Fibroblast of lung (primary cell): Measurements from ENCODE around the gene ENTR1.

Experiments used
- CTCF ChIP-seq, 2 donors: IDR thresholded peaks in 1 of 2; conservative IDR thresholded peaks in 1 of 2; 1 replicate in 1 of 2; 2 replicates in 1 of 2; pipeline ENCODE4 v1.5.1; 2011 to 2012; ENCODE audit warnings: low read length in 2 of 2, control low read depth in 1 of 2, inconsistent platforms in 1 of 2, low read depth in 1 of 2, mild to moderate bottlenecking in 1 of 2
- EZH2 ChIP-seq: IDR thresholded peaks from 2 replicates; pipeline ENCODE4 v1.5.1; 2012; ENCODE audit warnings: low read length, control low read depth, mild to moderate bottlenecking; ENCODE audit errors: missing control alignments

GRCh38 chr9:136355616-136356557 is 54.5 kb downstream of the ENTR1 start:
- TF ChIP-seq CTCF (conservative IDR thresholded peaks at IDR 0.05 in 1 of 2, IDR thresholded peaks at IDR 0.05 in 1 of 2; ENCODE audit: low read depth in 1 of 2, low read length in 2 of 2) (no peak), EZH2 (no peak)
